OCI-LY1 (cell line): ENCODE measurements around the gene ACVR1.

Experiments
- EZH2 ChIP-seq: fragments of 200-600 bp; sonication (generic), shearing (Covaris generic); IDR thresholded peaks from 2 replicates; pipeline ENCODE4 v1.8.0; 2017; ENCODE audit warnings: borderline replicate concordance, mixed run types, mild to moderate bottlenecking, antibody characterized with exemption, low read length, moderate library complexity, mixed read lengths
- TF ChIP-seq, protein P1 (sequence below): fragments of 200-600 bp; sonication (generic), shearing (Covaris generic); IDR thresholded peaks from 2 replicates; pipeline ENCODE4 v1.5.1; 2017; ENCODE audit warnings: mild to moderate bottlenecking, antibody characterized with exemption, low read length, moderate library complexity, mixed read lengths

DNA sequence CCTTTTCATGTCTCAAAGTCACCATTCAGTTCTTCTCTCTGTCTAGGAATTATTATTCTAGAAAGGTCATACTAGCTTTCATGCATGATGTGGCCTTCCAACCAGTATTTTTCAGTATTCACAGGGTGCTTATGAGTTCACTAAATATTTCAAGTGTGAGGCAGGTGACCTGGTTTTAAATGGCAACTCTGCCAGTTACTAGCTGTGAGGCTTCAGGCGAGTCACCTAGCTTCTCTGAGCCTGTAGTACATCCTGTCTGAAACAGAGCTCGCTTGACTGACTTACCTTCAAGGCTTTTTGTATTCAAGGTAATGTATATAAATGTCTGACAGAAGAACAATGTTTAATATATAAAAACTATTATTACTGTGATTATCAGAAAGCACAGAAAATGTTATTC lies 19.4 kb upstream of the ACVR1 start:
- TF ChIP-seq, protein P1, sequence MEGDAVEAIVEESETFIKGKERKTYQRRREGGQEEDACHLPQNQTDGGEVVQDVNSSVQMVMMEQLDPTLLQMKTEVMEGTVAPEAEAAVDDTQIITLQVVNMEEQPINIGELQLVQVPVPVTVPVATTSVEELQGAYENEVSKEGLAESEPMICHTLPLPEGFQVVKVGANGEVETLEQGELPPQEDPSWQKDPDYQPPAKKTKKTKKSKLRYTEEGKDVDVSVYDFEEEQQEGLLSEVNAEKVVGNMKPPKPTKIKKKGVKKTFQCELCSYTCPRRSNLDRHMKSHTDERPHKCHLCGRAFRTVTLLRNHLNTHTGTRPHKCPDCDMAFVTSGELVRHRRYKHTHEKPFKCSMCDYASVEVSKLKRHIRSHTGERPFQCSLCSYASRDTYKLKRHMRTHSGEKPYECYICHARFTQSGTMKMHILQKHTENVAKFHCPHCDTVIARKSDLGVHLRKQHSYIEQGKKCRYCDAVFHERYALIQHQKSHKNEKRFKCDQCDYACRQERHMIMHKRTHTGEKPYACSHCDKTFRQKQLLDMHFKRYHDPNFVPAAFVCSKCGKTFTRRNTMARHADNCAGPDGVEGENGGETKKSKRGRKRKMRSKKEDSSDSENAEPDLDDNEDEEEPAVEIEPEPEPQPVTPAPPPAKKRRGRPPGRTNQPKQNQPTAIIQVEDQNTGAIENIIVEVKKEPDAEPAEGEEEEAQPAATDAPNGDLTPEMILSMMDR, result no peak
- no peak for TF ChIP-seq EZH2
